Stimulated activated naive CD8-positive, alpha-beta T cell treated with anti-CD3 and anti-CD28 coated beads, Interleukin-15, amount 100 ng/mL, for 72 hours (primary cell): ENCODE measurements around the gene DEPDC4.
"Not testable (repeated sequence)": the region's sequence is repeated elsewhere in the genome, so short reads cannot be mapped to it uniquely, and the experiment has no call there.

ENCODE experiments used
- ATAC-seq: fragments of 150-1000 bp; cut with Tn5 transposase; 2 replicates; pipeline ENCODE4 v1.10.0; 2021; ENCODE audit warnings: mild to moderate bottlenecking, moderate library complexity
- DNase-seq, 2 donors: peaks; one replicate each; pipeline ENCODE4 v3.0.0; 2021 to 2022
- H3K27ac Mint-ChIP-seq, 2 donors: one replicate each; pipeline ENCODE4 v1.8.0; 2022; ENCODE audit warnings: mild to moderate bottlenecking in 2 of 2, mixed read lengths in 2 of 2, moderate library complexity in 2 of 2
- H3K27me3 Mint-ChIP-seq: one replicate; pipeline ENCODE4 v1.8.0; 2022; ENCODE audit warnings: mixed read lengths
- H3K4me1 Mint-ChIP-seq: one replicate; pipeline ENCODE4 v1.8.0; 2022; ENCODE audit warnings: mild to moderate bottlenecking, mixed read lengths
- H3K4me3 Mint-ChIP-seq, 2 donors: one replicate each; pipeline ENCODE4 v1.8.0; 2022; ENCODE audit warnings: mild to moderate bottlenecking in 2 of 2, mixed read lengths in 2 of 2, moderate library complexity in 1 of 2
- H3K9me3 Mint-ChIP-seq, 2 donors: one replicate each; pipeline ENCODE4 v1.8.0; 2022; ENCODE audit warnings: mixed read lengths in 2 of 2

DEPDC4 gene

DNA sequence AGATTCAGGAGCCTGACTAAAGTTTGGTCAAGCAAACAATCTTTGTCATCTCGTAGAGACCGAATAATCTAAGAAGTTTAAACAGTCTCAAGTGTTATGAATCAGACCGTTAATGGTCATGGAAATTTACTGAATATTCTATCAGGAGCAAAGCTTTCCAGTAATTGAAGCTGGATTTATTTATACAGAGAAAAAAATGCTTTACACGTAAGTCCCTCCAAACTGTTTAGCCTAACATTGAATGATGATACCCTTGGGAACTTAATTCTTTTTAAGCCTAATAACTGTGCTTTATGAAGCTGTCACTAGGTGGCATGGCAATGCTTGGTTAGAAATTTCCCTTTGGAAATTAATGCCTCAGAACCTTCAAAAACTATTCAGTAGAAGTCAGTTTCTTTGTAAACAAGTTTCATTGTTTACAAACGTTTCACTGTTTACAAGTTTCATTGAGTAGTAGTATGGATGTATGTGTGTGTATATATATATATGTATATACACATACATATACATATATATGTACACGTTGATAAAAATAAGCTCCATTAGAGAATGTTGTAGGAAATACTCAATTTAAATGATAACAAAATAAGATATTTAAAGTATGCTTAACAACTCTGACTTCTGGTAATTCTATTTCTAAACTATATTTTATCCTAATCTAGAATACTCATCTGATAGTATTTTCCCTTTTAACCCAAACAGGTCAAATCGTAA lies 32.1 kb downstream of the DEPDC4 start:
- ATAC-seq (no peak), DNase-seq (no peak)
- no peaks in the 10 kb centered on the region for H3K4me1 Mint-ChIP-seq
- H3K27ac Mint-ChIP-seq = no peak overlapping the region
- H3K9me3 Mint-ChIP-seq = no peaks in the 10 kb centered on the region
- no peaks in the 10 kb centered on the region for H3K27me3 Mint-ChIP-seq
- H3K4me3 Mint-ChIP-seq = no peak overlapping the region

DNA sequence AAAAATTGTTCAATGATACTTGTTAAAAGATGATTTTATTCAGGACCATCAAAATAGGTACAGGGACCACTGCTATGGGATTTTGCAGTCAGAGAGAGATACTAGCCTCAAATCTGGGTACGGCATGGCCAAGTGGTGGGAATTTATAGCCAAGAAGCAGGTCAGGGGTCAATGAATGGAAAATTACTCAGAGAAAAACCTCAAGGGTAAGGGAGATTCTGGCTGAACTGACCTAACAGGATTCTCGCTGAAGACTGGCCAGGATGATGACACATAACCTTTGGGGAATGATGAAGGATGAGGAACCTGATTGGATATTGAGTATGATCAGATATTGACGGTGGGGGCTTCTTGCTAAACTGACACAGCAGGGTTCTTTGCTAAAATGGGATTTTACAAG lies 32.7 kb downstream of the DEPDC4 start:
- ATAC-seq (no peak), DNase-seq (no peak)
- Mint-ChIP-seq H3K27me3 (no peaks in the 10 kb centered on the region), H3K4me1 (no peaks in the 10 kb centered on the region), H3K27ac (no peak overlapping the region), H3K9me3 (no peaks in the 10 kb centered on the region), H3K4me3 (no peak overlapping the region)

DNA sequence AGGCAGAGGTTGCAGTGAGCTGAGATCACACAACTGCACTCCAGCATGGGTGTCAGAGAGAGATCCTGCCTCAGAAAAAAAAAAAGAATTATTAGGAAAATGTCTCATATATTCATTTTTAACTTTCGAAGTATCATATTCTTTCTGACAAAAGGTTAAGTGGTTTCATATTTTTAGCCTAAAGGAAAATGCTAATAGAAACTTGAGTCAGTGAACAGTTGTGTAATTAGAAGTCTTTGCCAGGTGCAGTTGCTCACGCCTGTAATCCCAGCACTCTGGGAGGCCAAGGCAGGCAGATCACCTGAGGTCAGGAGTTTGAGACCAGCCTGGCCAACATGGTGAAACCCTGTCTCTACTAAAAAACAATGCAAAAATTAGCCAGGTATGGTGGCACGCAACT lies 35.0 kb downstream of the DEPDC4 start:
- not testable (repeated sequence) for ATAC-seq, H3K4me3 Mint-ChIP-seq, H3K4me1 Mint-ChIP-seq, DNase-seq, H3K27me3 Mint-ChIP-seq, H3K9me3 Mint-ChIP-seq, H3K27ac Mint-ChIP-seq

- DNase-seq (no peak), ATAC-seq (no peak)
- no peak overlapping the region for H3K4me3 Mint-ChIP-seq
- no peaks in the 10 kb centered on the region for H3K9me3 Mint-ChIP-seq
- no peak overlapping the region for H3K27ac Mint-ChIP-seq
- H3K27me3 Mint-ChIP-seq = no peaks in the 10 kb centered on the region
- H3K4me1 Mint-ChIP-seq = no peaks in the 10 kb centered on the region
Measured at GRCh38 chr12:100229876-100230275, 37.0 kb downstream of the DEPDC4 start.

GRCh38 chr12:100229036-100229635 lies 37.7 kb downstream of the DEPDC4 start:
- ATAC-seq (peak; percentile 52), DNase-seq (no peak)
- Mint-ChIP-seq H3K27me3 (no peaks in the 10 kb centered on the region), H3K4me3 (no peak overlapping the region), H3K27ac (no peak overlapping the region), H3K9me3 (no peaks in the 10 kb centered on the region), H3K4me1 (no peaks in the 10 kb centered on the region)

DNA sequence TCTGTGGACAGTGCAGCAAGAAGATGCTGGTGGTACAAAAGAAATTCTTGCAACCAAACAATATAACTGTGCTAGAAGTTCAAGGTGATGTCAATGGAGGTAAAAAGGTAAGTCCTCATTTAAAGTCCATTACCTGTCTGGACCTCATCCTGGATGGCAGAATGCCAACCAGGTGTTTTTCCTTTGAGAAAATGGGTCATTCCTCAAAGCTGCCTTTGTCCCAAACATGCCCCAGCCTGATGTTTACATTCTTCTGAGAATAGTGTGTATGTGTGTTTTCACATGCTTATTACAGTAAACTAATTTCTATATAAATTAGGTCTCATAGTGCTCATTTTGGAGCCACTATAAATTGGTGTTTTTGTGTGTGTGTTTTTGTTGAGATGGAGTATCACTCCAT lies 41.4 kb downstream of the DEPDC4 start:
- H3K4me3 Mint-ChIP-seq = no peak overlapping the region
- ATAC-seq = no peak
- no peaks in the 10 kb centered on the region for H3K4me1 Mint-ChIP-seq
- DNase-seq = no peak
- H3K27me3 Mint-ChIP-seq = no peaks in the 10 kb centered on the region
- H3K27ac Mint-ChIP-seq = no peak overlapping the region
- no peaks in the 10 kb centered on the region for H3K9me3 Mint-ChIP-seq

DNA sequence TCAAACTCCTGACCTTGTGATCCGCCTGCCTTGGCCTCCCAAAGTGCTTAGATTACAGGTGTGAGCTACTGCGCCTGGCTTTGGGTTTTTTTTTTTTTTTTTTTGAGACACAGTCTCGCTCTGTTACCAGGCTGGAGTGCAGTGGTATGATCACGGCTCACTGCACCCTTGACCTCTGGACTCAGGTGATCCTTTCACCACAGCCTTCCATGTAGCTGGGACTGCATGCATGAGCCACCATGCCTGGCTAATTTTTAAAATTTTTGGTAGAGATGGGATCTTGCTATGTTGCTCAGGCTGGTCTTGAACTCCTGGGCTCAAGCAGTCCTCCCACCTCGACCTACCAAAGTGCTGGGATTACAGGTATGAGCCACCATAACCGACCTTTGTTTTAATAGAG lies 44.7 kb downstream of the DEPDC4 start:
- H3K27me3 Mint-ChIP-seq, H3K4me1 Mint-ChIP-seq, DNase-seq, H3K4me3 Mint-ChIP-seq, ATAC-seq, H3K9me3 Mint-ChIP-seq: not testable (repeated sequence)
- peak overlapping the region in 1 of 2 donors; percentile 72 for H3K27ac Mint-ChIP-seq

DNA sequence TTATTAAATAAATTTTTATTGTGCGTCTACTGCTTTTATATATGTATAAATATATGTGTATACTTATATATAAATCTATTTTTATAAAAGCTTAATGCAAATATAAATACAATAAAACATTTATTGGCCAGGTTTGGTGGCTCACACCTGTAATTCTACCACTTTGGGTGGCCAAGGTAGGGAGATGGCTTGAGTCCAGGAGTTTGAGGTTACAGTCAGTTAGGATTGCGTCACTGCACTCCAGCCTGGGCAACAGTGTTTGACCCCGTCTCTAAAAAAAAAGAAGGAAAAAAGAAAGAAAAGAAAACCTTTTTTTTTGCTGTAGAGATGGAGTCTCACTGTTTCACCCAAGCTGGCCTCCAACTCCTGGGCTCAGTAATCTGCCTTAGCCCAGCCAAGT lies 45.4 kb downstream of the DEPDC4 start:
- Mint-ChIP-seq H3K9me3 (no peaks in the 10 kb centered on the region), H3K4me1 (no peaks in the 10 kb centered on the region), H3K27me3 (no peaks in the 10 kb centered on the region), H3K27ac (no peak overlapping the region), H3K4me3 (no peak overlapping the region)
- no peak for DNase-seq
- no peak for ATAC-seq

- peak overlapping the region in 1 of 2 donors; percentile 25 for H3K27ac Mint-ChIP-seq
- no peak overlapping the region for H3K4me3 Mint-ChIP-seq
- no peaks in the 10 kb centered on the region for H3K4me1 Mint-ChIP-seq
- no peaks in the 10 kb centered on the region for H3K27me3 Mint-ChIP-seq
- H3K9me3 Mint-ChIP-seq = no peaks in the 10 kb centered on the region
- ATAC-seq (no peak), DNase-seq (no peak)
Measured at GRCh38 chr12:100219328-100220109, 47.4 kb downstream of the DEPDC4 start.

DNA sequence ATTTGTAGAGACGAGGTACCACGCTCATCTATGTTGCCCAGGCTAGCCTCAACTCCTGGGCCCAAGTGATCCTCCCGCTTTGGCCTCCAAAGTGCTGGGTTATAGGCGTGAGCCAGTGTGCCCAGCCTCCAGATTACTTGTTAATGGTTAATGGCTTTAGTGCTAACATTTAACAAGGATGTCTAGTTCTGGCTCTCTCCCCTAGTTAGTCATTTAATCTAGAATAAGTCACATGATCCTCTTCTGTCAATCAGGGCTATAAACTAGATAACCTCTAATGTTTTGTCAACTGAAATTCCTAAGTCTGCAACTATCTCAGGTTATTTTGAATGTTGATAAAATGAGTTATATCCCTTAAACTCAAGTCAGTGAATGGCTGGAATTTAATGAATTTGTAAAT lies 50.5 kb downstream of the DEPDC4 start:
- no peak for DNase-seq
- ATAC-seq = no peak
- Mint-ChIP-seq H3K27ac (peak overlapping the region; percentile 33 to 42), H3K9me3 (no peaks in the 10 kb centered on the region), H3K27me3 (no peaks in the 10 kb centered on the region), H3K4me1 (no peaks in the 10 kb centered on the region), H3K4me3 (no peak overlapping the region)

GRCh38 chr12:100215209-100215608 lies 51.7 kb downstream of the DEPDC4 start:
- Mint-ChIP-seq H3K4me3 (no peak overlapping the region), H3K9me3 (no peaks in the 10 kb centered on the region), H3K27me3 (no peaks in the 10 kb centered on the region), H3K27ac (no peak overlapping the region), H3K4me1 (no peaks in the 10 kb centered on the region)
- no peak for ATAC-seq
- no peak for DNase-seq

GRCh38 chr12:100214518-100214917 lies 52.4 kb downstream of the DEPDC4 start:
- Mint-ChIP-seq H3K4me3 (no peak overlapping the region), H3K27ac (peak overlapping the region in 1 of 2 donors; percentile 54)

GRCh38 chr12:100213016-100213891 lies 53.6 kb downstream of the DEPDC4 start:
- no peaks in the 10 kb centered on the region for H3K9me3 Mint-ChIP-seq
- no peak for DNase-seq
- no peak for ATAC-seq
- H3K27me3 Mint-ChIP-seq = no peaks in the 10 kb centered on the region
- peak overlapping the region in 1 of 2 donors; percentile 24 for H3K27ac Mint-ChIP-seq
- H3K4me1 Mint-ChIP-seq = no peaks in the 10 kb centered on the region
- H3K4me3 Mint-ChIP-seq = no peak overlapping the region

More at GRCh38 chr12:100214518-100214917, 52.4 kb downstream of the DEPDC4 start:
- H3K27me3 Mint-ChIP-seq = no peaks in the 10 kb centered on the region
- H3K9me3 Mint-ChIP-seq = no peaks in the 10 kb centered on the region
- H3K4me1 Mint-ChIP-seq = no peaks in the 10 kb centered on the region
- DNase-seq (no peak), ATAC-seq (no peak)

GRCh38 chr12:100211698-100212097 lies 55.2 kb downstream of the DEPDC4 start:
- ATAC-seq = no peak
- H3K4me1 Mint-ChIP-seq = no peaks in the 10 kb centered on the region
- H3K27ac Mint-ChIP-seq = no peak overlapping the region
- no peaks in the 10 kb centered on the region for H3K27me3 Mint-ChIP-seq
- no peak for DNase-seq
- no peaks in the 10 kb centered on the region for H3K9me3 Mint-ChIP-seq
- H3K4me3 Mint-ChIP-seq = no peak overlapping the region

DNA sequence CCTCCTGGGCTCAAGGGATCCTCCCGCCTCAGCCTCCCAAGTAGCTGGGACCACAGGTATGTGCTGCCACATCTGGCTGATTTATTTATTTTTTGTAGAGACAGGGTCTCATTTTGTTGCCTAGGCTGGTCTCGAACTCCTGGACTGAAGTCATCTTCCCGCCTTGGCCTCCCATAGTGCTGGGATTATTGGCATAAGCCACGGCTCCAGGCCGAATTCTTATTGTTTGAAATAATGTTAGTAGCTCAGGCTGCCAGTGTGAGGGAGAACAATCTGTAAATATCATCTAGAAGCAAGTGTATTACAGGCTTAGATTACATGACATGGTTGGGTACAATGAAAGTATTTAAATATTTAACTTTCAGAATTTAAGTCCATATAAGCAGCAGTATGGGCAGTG lies 58.0 kb downstream of the DEPDC4 start:
- no peak overlapping the region for H3K27ac Mint-ChIP-seq

More for the DNA sequence above, 58.0 kb downstream of the DEPDC4 start:
- DNase-seq = no peak
- ATAC-seq = no peak
- H3K4me1 Mint-ChIP-seq = peaks cover under 1% of the 10 kb centered on the region
- no peaks in the 10 kb centered on the region for H3K27me3 Mint-ChIP-seq
- no peaks in the 10 kb centered on the region for H3K9me3 Mint-ChIP-seq
- H3K4me3 Mint-ChIP-seq = no peak overlapping the region
